Adipocyte (in vitro differentiated cells): Measurements from ENCODE around the gene DNAH17.

Experiments used
- DNase-seq: peaks from one replicate; pipeline ENCODE4 v3.0.0-alpha.2; 2015; ENCODE audit warnings: low read depth
- H3K27me3 ChIP-seq: replicated peaks from 2 replicates; pipeline ENCODE4 v1.7.0; 2013; ENCODE audit warnings: mild to moderate bottlenecking, low read length, moderate library complexity; ENCODE audit not compliant: control insufficient read depth, insufficient read depth
- H3K36me3 ChIP-seq: 2 replicates; pipeline ENCODE4 v1.7.0; 2013; ENCODE audit warnings: low read length, mild to moderate bottlenecking, moderate library complexity; ENCODE audit not compliant: control insufficient read depth, insufficient read depth, severe bottlenecking
- H3K4me1 ChIP-seq: 2 replicates; pipeline ENCODE4 v1.7.0; 2013; ENCODE audit warnings: mild to moderate bottlenecking, low read length, moderate library complexity; ENCODE audit not compliant: control insufficient read depth, insufficient read depth
- H3K4me3 ChIP-seq: 2 replicates; pipeline ENCODE4 v1.7.0; 2013; ENCODE audit warnings: mild to moderate bottlenecking, low read length, moderate library complexity
- H3K9ac ChIP-seq: 2 replicates; pipeline ENCODE4 v1.7.0; 2013; ENCODE audit warnings: mild to moderate bottlenecking, low read length, moderate library complexity
- H3K9me3 ChIP-seq: 2 replicates; pipeline ENCODE4 v1.7.0; 2013; ENCODE audit warnings: mild to moderate bottlenecking, low read length, moderate library complexity; ENCODE audit not compliant: control insufficient read depth

DNAH17 gene

DNA sequence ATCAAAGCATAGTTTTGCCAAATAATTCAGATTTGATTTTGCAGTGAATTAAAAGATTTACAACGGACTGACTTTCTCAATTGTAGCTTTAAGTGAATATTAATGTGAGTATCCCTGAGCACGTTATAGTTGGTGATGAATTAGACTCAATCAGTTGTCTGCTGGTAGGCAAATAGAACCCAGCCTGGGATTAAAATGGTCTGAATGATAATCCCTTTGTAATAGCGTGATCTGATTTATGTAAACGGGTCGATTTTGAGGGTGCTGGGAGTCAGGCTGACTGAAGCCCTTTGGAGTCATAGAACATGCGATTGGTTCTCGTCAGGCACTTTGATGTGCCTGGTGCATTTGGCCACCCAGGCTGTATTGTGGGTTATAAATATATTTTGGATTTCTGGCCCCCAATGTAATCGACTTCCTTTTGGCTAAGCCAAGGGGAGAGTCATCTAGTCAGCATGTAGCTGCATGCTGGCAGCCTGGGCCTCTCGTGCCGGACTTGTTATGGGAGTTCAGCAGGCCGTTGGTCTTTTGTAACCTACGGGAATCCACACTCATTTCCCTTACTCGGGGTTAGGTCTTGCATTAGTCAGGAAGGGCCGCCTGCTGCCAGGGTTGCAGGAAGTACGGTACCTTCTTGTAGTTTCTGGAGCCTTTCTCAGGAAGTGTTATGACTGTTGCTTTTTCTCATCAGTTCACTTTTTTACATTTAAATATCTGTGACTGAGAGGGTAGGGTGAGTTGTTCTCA is 193.3 kb downstream of the DNAH17 start:
- Histone ChIP-seq H3K36me3 (peaks cover 6% of the 10 kb centered on the region), H3K4me3 (peak overlapping the region; percentile 55), H3K9ac (peak overlapping the region; percentile 66), H3K27me3 (no peaks in the 10 kb centered on the region), H3K9me3 (no peaks in the 10 kb centered on the region), H3K4me1 (peaks cover 77% of the 10 kb centered on the region)
- DNase-seq, result peak; percentile 38

- peak overlapping the region; percentile 11 for H3K9ac ChIP-seq
- DNase-seq, result no peak
- no peaks in the 10 kb centered on the region for H3K9me3 ChIP-seq
- H3K4me3 ChIP-seq, result peak overlapping the region; percentile 42
- H3K36me3 ChIP-seq, result peaks cover 6% of the 10 kb centered on the region
- H3K4me1 ChIP-seq, result peaks cover 84% of the 10 kb centered on the region
- no peaks in the 10 kb centered on the region for H3K27me3 ChIP-seq
Observed at GRCh38 chr17:78381601-78382232, 195.5 kb downstream of the DNAH17 start.

GRCh38 chr17:78380370-78380769 is 196.8 kb downstream of the DNAH17 start:
- no peak for DNase-seq

GRCh38 chr17:78379131-78379491 is 198.1 kb downstream of the DNAH17 start:
- no peaks in the 10 kb centered on the region for H3K27me3 ChIP-seq
- H3K9me3 ChIP-seq, result no peaks in the 10 kb centered on the region
- peak; percentile 71 for DNase-seq
- peaks cover 6% of the 10 kb centered on the region for H3K36me3 ChIP-seq
- H3K9ac ChIP-seq, result peak overlapping the region; percentile 98
- peak overlapping the region; percentile 98 for H3K4me3 ChIP-seq
- H3K4me1 ChIP-seq, result peaks cover 84% of the 10 kb centered on the region

More at GRCh38 chr17:78380370-78380769, 196.8 kb downstream of the DNAH17 start:
- Histone ChIP-seq H3K4me1 (peaks cover 83% of the 10 kb centered on the region), H3K36me3 (peaks cover 6% of the 10 kb centered on the region), H3K9me3 (no peaks in the 10 kb centered on the region), H3K27me3 (no peaks in the 10 kb centered on the region), H3K4me3 (peak overlapping the region; percentile 98), H3K9ac (peak overlapping the region; percentile 98)

DNA sequence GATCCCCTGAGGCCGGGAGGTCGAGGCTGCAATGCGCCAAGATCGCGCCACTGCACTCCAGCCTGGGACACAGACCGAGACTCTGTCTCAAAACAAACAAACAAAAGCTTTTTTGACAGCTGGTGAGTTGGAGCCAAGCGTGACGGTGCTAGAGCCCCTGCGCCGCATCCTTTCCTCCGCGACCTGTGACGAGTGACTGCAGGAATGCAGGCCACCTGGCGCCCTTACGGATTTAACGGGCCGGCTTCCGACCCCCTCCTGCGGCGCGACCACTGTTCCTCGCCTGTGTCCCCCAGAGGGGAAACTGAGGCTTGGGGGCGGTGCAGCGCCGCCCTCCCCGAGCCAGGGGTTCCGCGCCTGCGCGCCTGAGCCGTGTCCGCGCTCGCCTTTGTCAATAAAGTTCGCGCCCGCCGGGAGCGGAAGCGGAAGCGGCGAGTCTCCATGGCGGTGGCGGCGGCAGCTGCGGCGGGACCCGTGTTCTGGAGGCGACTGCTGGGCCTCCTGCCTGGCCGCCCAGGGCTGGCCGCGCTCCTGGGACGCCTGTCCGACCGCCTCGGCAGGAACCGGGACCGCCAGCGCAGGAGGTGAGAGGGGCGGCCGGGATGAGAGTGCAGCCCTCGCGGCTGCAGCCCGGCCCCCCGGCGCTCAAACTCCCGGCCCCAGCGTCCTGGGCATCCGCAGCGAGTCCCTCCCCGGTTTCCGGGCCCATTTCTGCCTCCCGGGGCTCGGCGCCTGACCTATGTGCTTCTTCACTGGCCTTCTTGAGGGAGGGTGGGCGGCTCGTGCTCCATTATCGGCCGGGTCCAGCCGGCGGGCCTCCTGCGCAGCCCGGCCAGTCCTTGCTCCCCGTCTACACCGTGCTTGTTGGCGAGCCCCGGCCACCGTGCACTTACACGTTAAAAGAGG is 198.7 kb downstream of the DNAH17 start, which contains the start of gene PGS1:
PGS1 (plus strand) TSS at position 425 of the 906 bp plus-strand sequence; CDS start at position 442, 17 bp downstream.
- H3K4me1 ChIP-seq, result peaks cover 80% of the 10 kb centered on the region
- peak; percentile 90 for DNase-seq

GRCh38 chr17:78377858-78378224 is 199.4 kb downstream of the DNAH17 start:
- DNase-seq, result no peak
- H3K27me3 ChIP-seq, result no peaks in the 10 kb centered on the region
- peak overlapping the region; percentile 98 for H3K9ac ChIP-seq
- peak overlapping the region; percentile 98 for H3K4me3 ChIP-seq
- H3K4me1 ChIP-seq, result peaks cover 76% of the 10 kb centered on the region
- H3K36me3 ChIP-seq, result peaks cover 6% of the 10 kb centered on the region
- H3K9me3 ChIP-seq, result no peaks in the 10 kb centered on the region

More for the DNA sequence above, 198.7 kb downstream of the DNAH17 start, which contains the start of gene PGS1:
- Histone ChIP-seq H3K9me3 (no peaks in the 10 kb centered on the region), H3K27me3 (no peaks in the 10 kb centered on the region), H3K36me3 (peaks cover 6% of the 10 kb centered on the region), H3K4me3 (peak within 1 kb of the TSS; percentile 98), H3K9ac (peak within 1 kb of the TSS; percentile 98)

GRCh38 chr17:78376161-78376560 is 201.0 kb downstream of the DNAH17 start:
- Histone ChIP-seq H3K4me1 (peaks cover 71% of the 10 kb centered on the region), H3K9ac (peak overlapping the region; percentile 53), H3K27me3 (no peaks in the 10 kb centered on the region), H3K9me3 (no peaks in the 10 kb centered on the region), H3K36me3 (peaks cover 5% of the 10 kb centered on the region), H3K4me3 (peak overlapping the region; percentile 48)
- DNase-seq, result no peak

DNA sequence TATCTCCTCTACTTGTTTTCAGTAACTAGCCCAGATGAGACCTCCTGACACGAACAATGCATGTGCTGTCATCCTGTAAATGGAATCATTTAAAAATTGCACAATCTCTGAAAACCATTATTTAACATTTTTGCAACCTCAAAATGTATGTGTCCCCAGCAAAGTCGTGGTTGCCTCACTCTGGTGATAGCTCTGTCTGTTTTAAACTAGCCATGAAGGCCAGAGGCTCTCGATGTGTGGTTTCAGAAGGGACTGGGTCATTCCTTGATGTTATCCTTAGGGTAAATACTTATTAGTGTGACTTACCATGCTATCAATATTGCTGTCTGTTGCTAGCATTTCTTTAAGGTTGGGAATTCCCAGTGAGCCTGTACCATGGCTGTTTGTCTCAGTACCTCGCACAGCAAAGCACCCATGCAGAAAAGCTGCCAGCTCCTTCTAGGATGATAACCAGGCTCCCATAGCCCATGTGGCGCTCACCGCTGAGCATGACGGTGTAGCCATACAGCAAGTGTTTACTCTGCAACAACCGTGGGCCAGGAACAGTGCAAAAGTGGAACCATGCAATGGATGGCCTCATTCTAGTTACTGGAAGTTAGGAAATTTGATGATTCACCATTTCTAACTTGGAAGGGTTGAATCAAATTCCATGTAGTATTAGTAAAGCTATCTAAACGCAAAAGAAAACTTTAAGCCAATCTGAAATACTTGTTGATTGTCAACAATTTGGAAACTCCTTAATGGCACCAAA is 201.6 kb downstream of the DNAH17 start:
- Histone ChIP-seq H3K9ac (peak overlapping the region; percentile 53), H3K4me3 (peak overlapping the region; percentile 54), H3K36me3 (no peaks in the 10 kb centered on the region), H3K27me3 (no peaks in the 10 kb centered on the region), H3K9me3 (no peaks in the 10 kb centered on the region), H3K4me1 (peaks cover 66% of the 10 kb centered on the region)
- peak; percentile 96 for DNase-seq

- Histone ChIP-seq H3K9me3 (no peaks in the 10 kb centered on the region), H3K4me1 (peaks cover 58% of the 10 kb centered on the region), H3K9ac (peak overlapping the region; percentile 53), H3K4me3 (peak overlapping the region; percentile 54), H3K36me3 (no peaks in the 10 kb centered on the region), H3K27me3 (no peaks in the 10 kb centered on the region)
- peak; percentile 80 for DNase-seq
Observed at GRCh38 chr17:78374631-78375274, 202.4 kb downstream of the DNAH17 start.

DNA sequence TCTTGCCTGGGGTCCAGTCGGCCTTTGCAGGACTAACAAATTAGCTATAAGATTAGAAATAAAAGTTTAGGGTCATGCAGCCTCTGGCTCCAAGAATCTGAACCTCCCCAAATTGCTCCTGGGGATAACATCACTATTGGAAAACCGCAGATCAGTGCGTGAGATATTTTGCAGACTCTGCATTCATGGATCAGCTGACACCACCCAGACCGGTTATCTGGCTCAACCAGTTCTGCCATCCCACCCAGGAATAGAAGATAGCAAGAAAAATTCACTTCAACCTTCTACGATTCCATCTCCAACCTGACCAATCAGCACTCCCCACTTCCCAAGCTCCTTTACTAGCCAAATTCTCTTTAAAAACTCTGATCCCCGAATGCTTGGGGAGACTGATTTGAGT is 203.0 kb downstream of the DNAH17 start:
- H3K9me3 ChIP-seq, result no peaks in the 10 kb centered on the region
- DNase-seq, result no peak
- no peaks in the 10 kb centered on the region for H3K36me3 ChIP-seq
- no peak overlapping the region for H3K9ac ChIP-seq
- no peak overlapping the region for H3K4me3 ChIP-seq
- H3K27me3 ChIP-seq, result no peaks in the 10 kb centered on the region
- peaks cover 52% of the 10 kb centered on the region for H3K4me1 ChIP-seq
